ENCODE measurements around the gene TULP4.

TULP4 gene

GRCh38 chr6:158379336-158379735 is 67.1 kb downstream of the TULP4 start:
- TF ChIP-seq CTCF (IDR thresholded peaks at IDR 0.05; ENCODE audit: insufficient read depth, missing control alignments), result no peak
- no peak for DNase-seq (ENCODE audit: insufficient read length, low spot score)
- FAIRE-seq, result no peak

GRCh38 chr6:158381214-158381613 is 68.9 kb downstream of the TULP4 start:
- no peak for TF ChIP-seq CTCF (IDR thresholded peaks at IDR 0.05; ENCODE audit: insufficient read depth, missing control alignments)
- FAIRE-seq, result no peak
- DNase-seq (ENCODE audit: insufficient read length, low spot score), result no peak

- no peak for DNase-seq (ENCODE audit: insufficient read length, low spot score)
- FAIRE-seq, result no peak
- no peak for TF ChIP-seq CTCF (IDR thresholded peaks at IDR 0.05; ENCODE audit: insufficient read depth, missing control alignments)
Observed at GRCh38 chr6:158382491-158382890, 70.2 kb downstream of the TULP4 start.

- FAIRE-seq (no peak), DNase-seq (ENCODE audit: insufficient read length, low spot score) (no peak)
- TF ChIP-seq CTCF (IDR thresholded peaks at IDR 0.05; ENCODE audit: insufficient read depth, missing control alignments), result no peak
Observed at GRCh38 chr6:158383057-158383456, 70.8 kb downstream of the TULP4 start.

- no peak for TF ChIP-seq CTCF (IDR thresholded peaks at IDR 0.05; ENCODE audit: insufficient read depth, missing control alignments)
- FAIRE-seq, result no peak
- DNase-seq (ENCODE audit: insufficient read length, low spot score), result no peak
Observed at GRCh38 chr6:158383542-158383941, 71.3 kb downstream of the TULP4 start.

GRCh38 chr6:158384671-158385110 is 72.4 kb downstream of the TULP4 start:
- DNase-seq (ENCODE audit: insufficient read length, low spot score), result no peak
- no peak for FAIRE-seq
- TF ChIP-seq CTCF (IDR thresholded peaks at IDR 0.05; ENCODE audit: insufficient read depth, missing control alignments), result no peak

GRCh38 chr6:158387036-158387435 is 74.8 kb downstream of the TULP4 start:
- TF ChIP-seq CTCF (IDR thresholded peaks at IDR 0.05; ENCODE audit: insufficient read depth, missing control alignments), result peak; percentile 35
- FAIRE-seq, result peak; percentile 56

More at GRCh38 chr6:158387036-158387435, 74.8 kb downstream of the TULP4 start:
- DNase-seq (ENCODE audit: insufficient read length, low spot score), result no peak
